Activated T-cell treated with anti-CD3 and anti-CD28 coated beads for 48 hours (primary cell): Measurements from ENCODE around the gene MYADML2.
"Not testable (repeated sequence)": the region's sequence is repeated elsewhere in the genome, so short reads cannot be mapped to it uniquely, and the experiment has no call there.

Experiments
- DNase-seq: peaks from one replicate; pipeline ENCODE4 v3.0.0-alpha.2; 2020; ENCODE audit warnings: low read depth

Gene MYADML2

DNA sequence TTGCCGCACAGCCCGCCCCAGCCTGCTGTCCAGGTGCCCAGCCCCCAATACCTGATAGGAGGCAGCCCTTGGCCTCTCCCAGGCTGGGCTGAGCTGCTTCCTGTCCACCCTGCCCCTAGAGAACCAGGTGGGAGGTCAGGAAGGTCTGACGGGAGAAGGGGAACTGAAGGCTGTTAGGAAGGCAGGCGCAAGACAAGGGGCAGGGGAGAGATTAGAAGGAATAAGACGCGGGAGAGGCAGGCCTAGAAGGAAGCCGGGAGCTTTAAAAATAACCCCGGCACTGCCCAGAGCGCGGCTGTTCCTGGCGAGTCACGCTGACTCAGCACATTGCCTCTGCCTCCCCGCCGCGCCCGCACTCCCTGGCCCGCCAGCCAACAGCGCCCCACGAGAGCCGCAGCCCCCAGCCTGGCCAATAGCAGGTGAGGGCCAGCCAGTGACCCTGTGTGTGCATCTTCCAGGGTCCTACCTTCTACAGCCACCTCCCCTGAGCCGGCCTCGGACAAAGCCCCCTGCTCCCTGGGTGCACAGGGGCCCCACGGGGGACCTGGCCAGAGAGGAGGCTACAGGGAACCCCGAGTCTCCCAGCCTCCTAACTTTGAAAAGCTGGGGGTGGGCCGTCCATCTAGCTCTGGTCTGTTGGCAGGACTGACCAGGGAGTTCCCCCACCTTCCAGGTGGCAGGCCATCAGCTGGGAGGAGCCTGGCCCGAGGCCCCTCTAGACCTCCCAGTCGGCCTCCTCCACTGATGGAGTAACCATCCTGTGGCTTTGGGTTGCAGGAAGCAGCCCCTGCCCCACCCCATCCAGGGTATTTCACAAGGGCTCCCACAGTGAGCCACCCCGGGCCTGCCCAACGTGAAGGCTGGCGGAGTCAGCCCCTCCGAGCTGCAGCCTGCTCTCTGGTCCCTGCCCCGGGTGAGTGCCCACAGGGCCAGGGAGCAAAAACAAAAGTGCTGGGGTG, 23.5 kb downstream of the MYADML2 start:
- DNase-seq = no peak

DNA sequence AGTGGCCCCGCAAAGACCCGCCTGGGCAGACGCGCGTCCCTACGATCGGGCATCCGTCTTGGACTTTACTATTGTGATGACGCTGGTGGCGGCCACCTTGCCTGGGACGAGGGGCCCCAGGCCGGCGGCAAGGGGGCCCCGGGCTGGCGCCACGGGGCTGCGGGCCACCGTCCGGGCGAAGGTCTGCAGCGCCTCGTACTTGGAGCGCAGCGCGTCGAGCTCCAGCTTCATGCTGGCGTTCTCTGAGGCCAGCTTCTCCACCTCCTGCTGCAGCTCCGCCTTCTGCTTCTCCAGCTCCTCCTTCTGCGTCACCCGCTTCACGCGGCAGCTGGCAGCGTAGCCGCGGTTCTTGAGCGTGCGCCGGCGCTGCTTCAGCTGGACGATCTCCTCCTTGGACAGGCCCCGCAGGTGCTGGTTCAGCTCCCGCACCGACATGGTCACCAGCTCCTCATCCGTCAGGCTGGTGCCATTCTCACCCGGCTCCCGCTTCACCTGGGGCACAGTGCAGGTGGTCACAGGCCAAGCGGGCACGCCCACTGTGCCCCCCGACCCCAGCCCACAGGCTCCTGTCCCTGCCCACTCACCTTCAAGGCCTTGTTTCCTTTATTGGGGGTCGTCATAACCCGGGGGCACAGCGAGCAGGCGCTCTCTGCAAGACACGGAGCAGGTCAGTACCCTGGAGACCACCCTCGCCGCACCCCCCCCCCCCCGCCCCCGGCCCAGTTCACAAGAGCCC, 24.3 kb downstream of the MYADML2 start:
- no peak for DNase-seq

DNA sequence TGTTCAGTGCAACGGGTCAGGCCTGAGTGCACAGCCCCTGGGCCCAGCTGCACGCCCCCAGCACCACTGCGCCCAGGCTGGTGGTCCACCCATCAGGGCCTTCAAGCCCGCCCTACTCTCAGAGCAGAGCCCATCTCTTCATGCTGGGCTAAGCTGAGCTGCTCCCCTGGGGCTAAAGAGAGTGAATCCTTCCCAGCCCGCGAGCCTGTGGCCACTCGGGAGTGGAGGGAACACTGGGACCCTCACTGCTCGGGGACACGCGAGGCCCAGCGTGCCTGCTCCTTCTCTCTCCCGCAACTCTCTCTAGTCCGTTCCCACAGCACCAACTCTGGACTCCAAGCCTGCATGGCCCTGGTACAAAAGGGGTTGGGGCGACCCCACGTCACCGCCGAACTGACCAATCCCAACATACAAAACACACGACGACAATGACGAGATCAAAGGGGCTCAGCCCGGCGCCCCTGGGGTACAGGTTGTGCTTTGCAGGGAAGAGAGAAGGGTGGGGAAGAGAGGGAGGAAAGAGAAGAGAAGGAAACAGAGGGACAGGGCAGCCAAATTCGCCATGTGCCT, 25.0 kb downstream of the MYADML2 start:
- DNase-seq = no peak

DNA sequence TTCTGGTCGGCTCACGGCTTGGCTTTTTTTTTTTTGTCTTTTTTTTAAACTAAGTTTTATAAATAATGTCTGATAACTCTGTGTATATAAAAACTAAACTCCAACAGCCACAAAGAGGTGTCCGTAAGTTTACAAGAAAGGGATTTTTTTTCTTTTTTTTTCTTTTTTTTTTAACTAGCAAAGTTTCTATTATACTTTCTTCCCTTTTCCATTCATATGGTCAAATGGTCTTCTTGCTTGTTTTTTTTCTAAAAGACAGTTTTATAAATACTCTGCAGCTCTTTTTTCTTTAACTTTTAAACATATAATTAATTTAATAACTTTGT, 25.5 kb downstream of the MYADML2 start:
- DNase-seq = no peak

DNA sequence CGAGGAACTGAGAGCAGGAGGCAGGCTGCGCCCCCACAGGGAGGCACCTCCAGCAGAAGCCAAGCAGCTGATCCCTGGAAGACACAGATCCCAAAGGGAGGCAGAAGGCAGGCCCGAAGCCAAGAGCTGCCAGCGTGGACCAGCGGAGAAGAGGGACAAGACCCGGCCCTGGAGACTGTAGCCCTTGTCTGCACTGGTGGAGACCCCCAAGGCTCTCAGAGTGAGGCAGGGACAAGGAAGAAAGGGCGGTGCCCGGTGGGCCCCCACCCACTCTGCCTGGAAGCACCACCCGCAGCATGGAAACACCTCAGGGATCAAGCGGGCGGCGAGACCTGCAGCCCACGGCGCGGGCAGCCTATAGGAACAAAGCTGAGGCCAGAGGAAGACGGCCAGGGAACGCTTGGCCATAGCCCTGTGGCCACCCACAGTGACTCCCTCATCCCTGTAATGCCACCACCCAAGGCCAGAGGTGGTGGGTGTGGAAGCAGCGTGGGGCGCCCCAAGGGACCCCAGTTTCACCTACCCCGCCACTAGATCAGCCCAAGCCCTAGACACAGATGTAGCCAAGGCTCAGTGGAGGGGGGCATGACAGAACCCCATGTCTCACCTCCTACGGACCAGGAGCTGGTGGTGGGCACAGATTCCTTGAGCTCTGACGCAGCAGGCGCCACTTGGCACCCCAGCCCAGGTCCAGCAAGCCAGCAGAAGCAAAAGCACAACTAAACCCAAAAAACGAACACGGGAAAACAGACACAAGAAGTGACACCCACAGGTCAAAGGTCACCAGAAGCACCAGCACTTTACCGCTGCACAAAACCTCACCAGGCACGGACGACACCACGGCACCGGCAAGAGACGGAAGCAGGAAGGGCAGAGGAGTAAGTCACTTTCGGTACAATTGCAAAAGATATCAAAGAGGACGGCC, 26.2 kb downstream of the MYADML2 start:
- DNase-seq = no peak

DNA sequence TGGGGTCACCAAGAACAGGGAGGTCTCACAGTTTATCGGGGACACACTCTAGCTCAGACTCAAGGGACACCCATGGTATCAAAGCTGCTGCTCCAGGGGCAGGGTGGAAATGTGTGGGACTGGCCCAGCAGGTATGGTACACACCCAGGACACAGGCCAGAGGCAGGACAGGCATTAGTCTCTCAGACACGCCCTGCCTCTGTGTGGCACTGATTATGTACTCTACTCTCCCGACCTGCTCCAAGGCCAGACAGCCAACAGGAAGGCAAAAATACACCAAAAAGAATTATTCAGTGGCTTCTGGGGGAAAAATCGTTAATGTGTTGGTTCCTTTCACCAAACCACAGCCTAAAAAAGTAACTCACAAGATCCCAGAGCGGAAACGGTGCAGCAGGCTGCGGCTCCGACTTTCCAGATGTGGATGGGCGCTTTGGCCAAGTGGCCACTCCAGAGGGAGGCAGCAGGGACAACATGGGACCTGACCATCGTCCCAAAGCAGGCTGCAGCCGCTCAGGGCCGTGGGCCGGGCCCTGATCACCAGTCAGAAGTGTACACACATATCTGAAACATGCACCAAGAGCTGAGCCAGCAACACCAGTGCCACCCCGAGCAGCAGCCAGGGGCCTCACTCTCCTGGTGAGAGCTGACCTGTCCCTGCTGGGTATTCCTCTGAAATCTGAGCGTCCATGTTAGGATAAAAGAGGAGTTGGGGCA, 28.0 kb downstream of the MYADML2 start:
- DNase-seq = no peak

DNA sequence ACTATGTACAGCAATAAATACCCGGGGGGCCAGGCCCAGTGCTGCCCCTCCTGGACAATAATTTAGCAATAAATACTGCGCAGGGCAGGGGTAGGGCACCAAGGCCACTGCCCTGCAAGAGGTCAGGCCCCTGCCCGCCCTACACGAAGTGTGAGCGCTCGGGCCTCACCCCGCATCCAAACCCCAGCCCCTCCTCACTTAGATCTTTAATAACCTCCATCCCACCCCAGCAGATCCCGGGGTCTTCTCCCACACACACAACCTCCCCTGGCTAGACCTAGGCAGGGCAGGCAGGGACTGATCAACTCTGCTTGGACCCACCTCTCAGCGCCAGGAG, 28.7 kb downstream of the MYADML2 start:
- not testable (repeated sequence) for DNase-seq

DNA sequence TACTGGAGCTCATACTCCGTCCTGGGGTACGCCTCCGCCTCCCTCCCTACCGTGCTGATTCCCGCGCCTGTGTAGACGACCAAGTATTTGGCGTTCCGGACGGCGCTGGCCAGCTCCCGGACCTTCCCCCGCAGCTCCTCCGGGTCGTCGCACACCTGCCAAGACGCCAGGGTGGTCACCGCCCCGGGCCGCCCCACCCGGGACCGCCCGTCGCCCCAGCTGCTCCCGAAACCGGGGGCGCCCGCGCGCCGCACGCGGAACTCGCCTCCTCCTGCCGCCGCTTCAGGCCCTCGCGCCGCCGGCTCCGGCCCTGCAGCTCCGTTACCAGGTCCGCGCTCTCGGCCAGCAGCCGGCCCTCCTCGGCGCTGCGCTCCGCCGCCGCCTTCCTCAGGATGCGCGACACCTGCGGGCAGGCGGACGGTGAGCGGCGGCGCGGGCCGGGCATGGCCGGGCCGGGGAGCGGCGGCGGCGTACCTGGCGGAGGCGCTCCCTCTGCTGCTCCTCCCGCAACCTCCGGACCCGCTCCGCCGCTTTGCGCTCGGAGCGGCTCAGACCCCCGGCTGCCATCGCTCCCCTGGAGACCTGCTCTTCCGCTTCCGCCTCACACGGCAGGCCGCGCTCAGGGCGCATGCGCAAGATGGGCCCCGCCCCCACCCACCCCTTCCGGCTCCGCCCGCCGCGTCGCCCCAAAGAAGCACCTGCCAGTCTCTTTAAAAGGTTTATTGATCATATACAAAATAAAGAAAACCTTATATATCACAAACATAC, 29.3 kb downstream of the MYADML2 start, which contains the start of gene SIRT7:
TSS of gene SIRT7 (minus strand) at position 612 of the 768 bp plus-strand sequence. CDS start at position 567, 45 bp downstream.
- peak; percentile 79 for DNase-seq

DNA sequence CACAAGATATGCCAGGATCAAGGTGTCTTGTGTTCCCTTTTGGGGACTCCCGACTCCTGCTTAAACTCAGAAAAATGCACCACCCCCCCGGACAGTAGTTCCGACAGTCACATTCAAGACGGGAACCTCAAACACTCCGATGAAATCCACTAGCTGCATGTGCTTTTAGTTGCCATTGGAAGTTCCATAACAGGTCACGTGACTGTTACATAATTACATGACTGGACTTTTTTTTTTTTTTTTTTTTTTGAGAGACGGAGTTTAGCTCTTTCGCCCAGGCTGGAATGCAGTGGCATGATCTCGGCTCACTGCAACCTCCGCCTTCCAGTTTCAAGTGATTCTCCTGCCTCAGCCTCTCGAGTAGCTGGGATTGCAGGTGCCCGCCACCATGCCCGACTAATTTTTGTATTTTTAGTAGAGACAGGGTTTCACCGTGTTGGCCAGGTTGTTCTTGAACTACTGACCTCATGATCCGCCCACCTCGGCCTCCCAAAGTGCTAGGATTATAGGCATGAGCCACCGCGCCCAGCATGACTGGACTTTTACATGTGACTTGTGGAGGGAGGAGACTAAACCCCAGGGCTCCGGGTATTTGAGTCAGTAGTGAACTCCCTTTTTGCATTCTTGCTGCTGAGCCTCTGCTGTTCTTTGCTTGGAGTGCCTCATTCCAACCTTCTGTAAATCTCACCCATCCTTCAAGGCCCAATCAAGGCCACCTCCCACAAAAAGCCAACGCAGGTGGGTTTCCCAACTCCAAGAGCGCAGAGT, 30.6 kb downstream of the MYADML2 start:
- no peak for DNase-seq

DNA sequence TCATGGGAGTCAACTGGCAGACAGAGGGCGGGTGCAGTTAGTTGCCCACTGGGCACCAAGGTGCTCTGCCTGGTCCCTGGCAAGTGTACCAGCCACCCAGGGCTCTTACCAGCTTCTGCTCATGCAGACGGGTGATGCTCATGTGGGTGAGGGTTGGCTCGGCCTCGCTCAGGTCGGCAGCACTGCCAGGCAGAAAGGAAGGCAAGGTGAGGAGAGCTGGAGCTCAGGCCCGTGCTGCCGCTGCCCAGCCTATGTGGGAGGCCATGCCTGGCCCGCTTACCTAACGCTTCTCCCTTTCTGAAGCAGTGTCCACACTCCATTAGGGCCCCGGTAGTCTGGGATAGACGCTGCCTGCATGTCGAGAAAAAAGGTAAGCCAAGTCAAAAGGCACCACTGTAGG, 31.7 kb downstream of the MYADML2 start:
- DNase-seq = no peak

DNA sequence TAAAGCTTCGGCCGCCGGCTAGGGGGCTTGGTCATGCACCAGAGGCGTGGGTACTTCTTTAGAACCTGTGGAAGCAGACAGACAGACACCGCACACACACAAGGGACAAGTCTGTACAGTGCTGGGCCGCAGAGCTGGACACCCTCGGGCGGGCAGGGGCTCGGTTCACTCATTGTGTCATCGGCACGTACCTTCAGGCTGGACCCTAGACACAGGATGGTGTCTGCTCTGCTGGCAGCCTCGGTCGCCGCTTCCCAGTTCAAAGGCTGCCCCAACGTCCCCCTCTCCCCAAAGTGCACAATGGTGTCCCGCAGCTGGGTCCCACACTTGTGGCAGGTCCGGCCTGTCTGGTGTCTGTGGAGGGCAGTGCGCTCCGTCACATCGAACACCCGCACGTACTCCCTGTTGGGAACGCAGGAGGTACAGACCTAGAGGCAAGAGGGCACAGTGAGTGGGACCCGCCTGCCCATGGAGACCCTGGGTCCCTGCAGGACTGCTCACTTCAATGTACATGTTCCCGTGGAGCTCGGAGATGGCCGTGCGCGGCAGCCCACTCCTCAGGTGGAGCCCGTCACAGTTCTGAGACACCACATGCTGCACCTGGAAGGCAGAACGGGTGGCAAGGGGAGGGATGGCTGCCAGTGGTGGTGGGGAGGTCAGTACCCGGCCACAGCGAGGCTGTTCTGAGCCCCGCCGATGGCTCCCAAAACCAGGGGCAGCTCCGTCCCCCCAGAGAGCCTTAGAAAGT, 32.8 kb downstream of the MYADML2 start:
- no peak for DNase-seq

DNA sequence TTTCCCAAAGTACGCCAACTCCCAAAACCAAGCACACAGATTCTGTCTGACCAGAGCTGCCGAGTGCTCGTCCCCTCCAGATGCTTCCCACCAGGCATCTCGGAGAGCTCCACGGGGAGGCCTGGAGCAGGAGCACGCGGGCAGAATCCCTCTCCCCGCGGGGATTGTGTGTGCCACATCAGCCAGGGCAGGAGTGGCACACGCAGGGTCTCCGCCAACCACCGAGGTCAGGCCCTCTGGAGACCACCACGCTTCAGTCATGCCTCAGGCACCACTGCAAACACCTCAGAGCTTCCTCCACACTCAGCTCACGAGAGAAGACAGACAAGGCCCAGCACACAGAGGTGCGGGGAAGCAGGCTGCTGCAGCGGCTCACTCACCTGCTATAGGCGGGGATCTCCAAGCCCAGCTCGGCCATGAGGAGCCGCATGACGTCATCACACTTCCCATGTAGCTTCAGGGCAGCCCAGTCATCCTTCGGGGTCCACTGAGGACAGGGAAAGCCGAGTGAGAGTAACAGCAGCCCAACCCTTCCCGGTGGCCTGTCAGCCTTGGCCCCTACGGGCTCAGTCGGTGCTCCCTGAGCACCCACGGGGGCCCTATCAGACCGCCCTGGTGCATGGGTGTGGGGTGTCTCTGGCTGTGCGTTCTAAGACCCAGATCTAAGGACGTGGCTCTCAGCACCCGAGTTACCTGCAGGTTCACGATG, 33.5 kb downstream of the MYADML2 start:
- DNase-seq = no peak

DNA sequence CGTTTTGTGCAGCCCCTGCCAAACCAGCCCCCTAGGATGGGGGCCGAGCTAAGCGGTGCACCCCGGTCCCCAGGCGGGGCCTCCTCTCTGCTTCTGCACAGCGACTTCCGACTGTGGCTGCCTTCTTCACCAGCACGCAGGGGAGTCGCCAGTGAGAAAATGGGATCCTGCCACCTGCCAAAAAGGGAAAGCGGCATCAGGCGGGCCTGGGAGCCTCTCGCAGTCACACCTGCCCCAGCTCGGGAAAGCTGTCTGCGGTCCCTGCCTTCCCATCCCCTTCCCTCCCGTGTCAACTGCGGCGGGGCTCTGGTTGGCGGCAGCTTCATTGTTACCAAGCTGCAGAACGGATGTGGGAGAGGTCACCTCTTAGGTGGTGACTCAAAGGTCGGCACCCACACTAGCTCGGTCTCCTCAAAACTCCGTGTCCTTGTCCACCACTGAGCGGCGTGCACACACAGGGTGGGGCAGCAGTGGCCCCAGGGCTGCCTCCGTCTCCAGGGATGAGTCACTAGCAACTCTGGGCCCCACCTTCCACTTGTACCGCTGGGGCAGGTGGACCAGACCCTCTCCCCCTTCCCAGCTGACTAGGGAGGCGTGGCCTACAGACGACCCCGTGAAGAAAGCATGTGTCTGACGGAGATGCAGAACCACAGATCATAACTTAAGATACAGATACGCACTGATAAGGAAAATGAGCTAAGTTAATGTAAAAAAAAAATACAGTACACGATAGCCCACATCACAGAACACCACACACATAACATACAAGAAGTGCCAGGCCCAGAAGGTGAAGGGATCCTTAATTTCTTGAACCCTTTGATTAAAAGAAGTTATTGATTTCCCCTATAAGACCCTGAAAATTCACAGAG, 34.4 kb downstream of the MYADML2 start:
- DNase-seq = no peak

DNA sequence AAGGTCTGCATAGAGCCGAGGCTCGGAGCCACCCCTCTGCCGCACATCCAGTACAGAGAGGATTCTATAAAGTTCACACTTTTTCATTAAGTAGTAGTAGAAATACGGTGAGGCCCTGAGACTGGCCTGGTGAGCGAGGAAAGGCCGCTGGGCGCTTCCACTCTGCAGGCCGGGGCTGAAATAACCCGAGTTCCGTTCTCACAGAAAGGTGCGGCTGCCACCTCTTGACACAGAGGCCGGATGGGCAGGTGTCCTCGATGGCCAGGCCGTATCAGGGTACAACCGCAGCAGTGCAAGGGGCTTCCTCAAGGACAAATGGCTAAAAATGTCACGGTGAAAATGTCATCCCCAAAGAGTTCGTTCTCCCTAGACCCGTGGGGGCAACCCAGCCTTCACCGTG, 35.1 kb downstream of the MYADML2 start:
- no peak for DNase-seq

DNA sequence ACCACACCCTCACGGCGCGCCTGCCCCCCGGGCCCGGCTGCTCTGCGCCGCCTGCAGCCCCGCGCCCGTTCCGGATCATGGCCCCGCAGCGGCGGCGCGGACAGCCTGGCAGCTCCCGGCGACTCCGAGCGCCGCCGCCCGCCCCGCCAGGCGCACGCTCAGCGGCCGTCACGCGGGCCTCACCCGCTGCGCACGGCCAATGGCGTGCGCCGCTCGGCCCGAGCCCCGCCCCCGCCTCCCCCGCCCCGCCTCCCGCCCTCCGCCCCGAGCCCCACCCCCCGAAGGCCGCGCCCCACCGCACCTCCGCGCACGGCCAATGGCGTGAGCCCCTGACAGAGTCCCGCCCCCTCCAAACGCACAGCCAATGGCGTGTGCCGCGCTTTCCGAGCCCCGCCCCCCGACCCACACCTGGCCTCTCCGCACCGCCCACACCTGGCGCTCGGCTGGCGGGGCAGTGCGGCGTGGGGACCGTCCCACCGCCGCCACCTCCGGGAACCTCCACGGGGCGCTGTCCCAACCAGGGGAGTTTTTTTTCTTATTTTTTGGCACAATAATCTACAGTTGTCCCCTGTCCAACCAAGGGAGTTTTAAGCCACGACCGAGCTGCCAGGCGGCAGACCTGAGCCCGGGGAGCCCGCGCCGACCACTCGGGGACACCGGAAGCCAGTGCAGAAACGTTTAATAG, 35.6 kb downstream of the MYADML2 start, which contains the start of gene PCYT2:
TSS of gene PCYT2 (minus strand) at position 123 of the 685 bp plus-strand sequence. CDS start at position 79, 44 bp downstream.
- DNase-seq = peak; percentile 92

DNA sequence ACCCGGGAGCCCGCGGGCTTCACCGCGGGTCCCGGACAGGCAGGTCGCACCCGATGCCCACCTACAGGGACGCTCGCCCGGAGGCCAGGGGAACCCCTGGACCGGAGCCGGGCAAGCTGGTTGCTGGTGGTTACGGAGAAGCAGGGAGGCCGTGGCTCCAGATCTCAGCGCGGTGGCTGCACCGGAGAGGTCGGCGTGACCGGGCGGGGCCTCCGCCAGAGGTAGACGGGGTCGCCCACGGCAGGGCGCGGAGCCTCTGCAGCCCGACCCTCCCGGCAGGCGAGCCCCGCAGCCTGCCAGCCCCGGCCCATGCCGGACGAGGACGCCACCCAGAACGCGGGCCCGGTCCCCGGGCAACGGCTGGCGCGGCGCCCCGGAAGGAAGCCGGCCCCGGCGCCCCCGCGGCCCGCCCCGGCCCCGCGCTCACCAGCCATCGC, 36.2 kb downstream of the MYADML2 start:
- DNase-seq = no peak
